HEK293 (cell line): Measurements from ENCODE around the gene ARHGAP1.

ENCODE experiments used
- CTCF ChIA-PET: fragments of 350-600 bp; formaldehyde crosslinking; extraction: SDS; loops from one replicate; lab custom pipeline; 2021; ENCODE audit warnings: antibody characterized with exemption; lab: Yijun Ruan, JAX
- POLR2A ChIA-PET: fragments of 300-600 bp; formaldehyde crosslinking; extraction: SDS; loops from one replicate; lab custom pipeline; 2020; ENCODE audit warnings: antibody characterized with exemption, inconsistent platforms; lab: Yijun Ruan, JAX
- H3K27ac ChIP-seq: fragments of 200-500 bp; sonication (Bioruptor generic); 2 replicates; pipeline ENCODE4 v1.5.1; 2014; ENCODE audit warnings: low read depth, low read length, control low read depth, inconsistent platforms; ENCODE audit errors: extremely low read depth
- H3K36me3 ChIP-seq, 2 experiments: fragments of 200-500 bp in 1 of 2; sonication (Bioruptor generic) in 1 of 2; 1 replicate in 1 of 2; 2 replicates in 1 of 2; pipeline ENCODE4 v1.5.1; 2014 to 2017; ENCODE audit warnings: inconsistent platforms in 2 of 2, low read length in 2 of 2; ENCODE audit not compliant: control insufficient read depth in 2 of 2, insufficient read depth in 1 of 2
- H3K4me1 ChIP-seq: fragments of 200-500 bp; sonication (Bioruptor generic); 2 replicates; pipeline ENCODE4 v1.5.1; 2014; ENCODE audit warnings: mild to moderate bottlenecking, low read length, inconsistent platforms; ENCODE audit not compliant: control insufficient read depth, insufficient read depth
- H3K4me3 ChIP-seq: 2 replicates; pipeline ENCODE4 v1.5.1; 2011; ENCODE audit warnings: low read depth, mild to moderate bottlenecking, control low read depth, low read length, moderate library complexity
- H3K9me3 ChIP-seq: fragments of 200-500 bp; sonication (Bioruptor generic); 2 replicates; pipeline ENCODE4 v1.5.1; 2014; ENCODE audit warnings: low read depth, low read length, inconsistent platforms; ENCODE audit not compliant: control insufficient read depth, insufficient read depth
- GFI1B ChIP-seq: fragments of 450-650 bp; formaldehyde crosslinking; IDR thresholded peaks from 2 replicates; pipeline ENCODE4 v1.5.1; 2016; ENCODE audit warnings: missing biosample characterization, missing genetic modification characterization
- SETDB1 ChIP-seq: IDR thresholded peaks from one replicate; pipeline ENCODE4 v1.6.1; 2017; ENCODE audit warnings: mild to moderate bottlenecking, low read length, moderate library complexity, mixed read lengths; ENCODE audit not compliant: insufficient read length
- ZBTB8A ChIP-seq: fragments of 450-650 bp; formaldehyde crosslinking; IDR thresholded peaks from 2 replicates; pipeline ENCODE4 v1.5.1; 2016; ENCODE audit warnings: missing biosample characterization, missing genetic modification characterization
- ZFHX2 ChIP-seq: fragments of 450-650 bp; formaldehyde crosslinking; conservative IDR thresholded peaks from 2 replicates; pipeline ENCODE4 v1.5.1; 2016; ENCODE audit warnings: missing biosample characterization, missing genetic modification characterization
- ZFP41 ChIP-seq: fragments of 450-650 bp; formaldehyde crosslinking; IDR thresholded peaks from 2 replicates; pipeline ENCODE4 v1.5.1; 2016; ENCODE audit warnings: missing biosample characterization, missing genetic modification characterization, borderline replicate concordance
- ZNF10 ChIP-seq: fragments of 450-650 bp; formaldehyde crosslinking; IDR thresholded peaks from 2 replicates; pipeline ENCODE4 v1.5.1; 2017; ENCODE audit warnings: missing biosample characterization, missing genetic modification characterization
- ZNF132 ChIP-seq: fragments of 450-650 bp; formaldehyde crosslinking; IDR thresholded peaks from 2 replicates; pipeline ENCODE4 v1.5.1; 2017; ENCODE audit warnings: missing biosample characterization, missing genetic modification characterization, borderline replicate concordance
- ZNF335 ChIP-seq: fragments of 450-650 bp; formaldehyde crosslinking; conservative IDR thresholded peaks from 2 replicates; pipeline ENCODE4 v1.5.1; 2016; ENCODE audit warnings: missing biosample characterization, missing genetic modification characterization
- ZNF394 ChIP-seq: fragments of 450-650 bp; formaldehyde crosslinking; IDR thresholded peaks from 2 replicates; pipeline ENCODE4 v1.5.1; 2016; ENCODE audit warnings: missing biosample characterization, missing genetic modification characterization, mild to moderate bottlenecking, moderate library complexity, borderline replicate concordance
- ZNF426 ChIP-seq: fragments of 450-650 bp; formaldehyde crosslinking; IDR thresholded peaks from 2 replicates; pipeline ENCODE4 v1.5.1; 2017; ENCODE audit warnings: missing biosample characterization, missing genetic modification characterization, mild to moderate bottlenecking, inconsistent platforms, moderate library complexity
- ZNF473 ChIP-seq: fragments of 450-650 bp; formaldehyde crosslinking; IDR thresholded peaks from 2 replicates; pipeline ENCODE4 v1.5.1; 2017; ENCODE audit warnings: missing biosample characterization, missing genetic modification characterization
- ZNF549 ChIP-seq: fragments of 450-650 bp; IDR thresholded peaks from 2 replicates; pipeline ENCODE4 v1.5.1; 2018; ENCODE audit warnings: missing biosample characterization, missing genetic modification characterization, mild to moderate bottlenecking, inconsistent platforms, moderate library complexity
- ZNF610 ChIP-seq: fragments of 450-650 bp; formaldehyde crosslinking; IDR thresholded peaks from 2 replicates; pipeline ENCODE4 v1.5.1; 2016; ENCODE audit warnings: missing biosample characterization, missing genetic modification characterization, borderline replicate concordance
- ZSCAN23 ChIP-seq: fragments of 450-650 bp; formaldehyde crosslinking; IDR thresholded peaks from 2 replicates; pipeline ENCODE4 v1.5.1; 2016; ENCODE audit warnings: missing biosample characterization, missing genetic modification characterization
- ZXDB ChIP-seq: fragments of 450-650 bp; formaldehyde crosslinking; IDR thresholded peaks from 2 replicates; pipeline ENCODE4 v1.5.1; 2016; ENCODE audit warnings: missing biosample characterization, missing genetic modification characterization
- TF ChIP-seq, protein P1 (sequence below): fragments of 450-650 bp; formaldehyde crosslinking; IDR thresholded peaks from 2 replicates; pipeline ENCODE4 v1.5.1; 2016; ENCODE audit warnings: missing biosample characterization, missing genetic modification characterization
- TF ChIP-seq, protein P2 (sequence below): fragments of 450-650 bp; formaldehyde crosslinking; IDR thresholded peaks from 2 replicates; pipeline ENCODE4 v1.5.1; 2016; ENCODE audit warnings: missing biosample characterization, missing genetic modification characterization
- TF ChIP-seq, protein P3 (sequence below): fragments of 450-650 bp; formaldehyde crosslinking; IDR thresholded peaks from 2 replicates; pipeline ENCODE4 v1.5.1; 2017; ENCODE audit warnings: missing biosample characterization, missing genetic modification characterization
- TF ChIP-seq, protein P4 (sequence below): fragments of 450-650 bp; formaldehyde crosslinking; IDR thresholded peaks from 2 replicates; pipeline ENCODE4; 2016; ENCODE audit warnings: missing biosample characterization, missing genetic modification characterization
- TF ChIP-seq, protein P5 (sequence below): fragments of 450-650 bp; formaldehyde crosslinking; IDR thresholded peaks from 2 replicates; pipeline ENCODE4 v1.5.1; 2016; ENCODE audit warnings: missing biosample characterization, missing genetic modification characterization
- TF ChIP-seq, protein P6 (sequence below): fragments of 450-650 bp; formaldehyde crosslinking; IDR thresholded peaks from 2 replicates; pipeline ENCODE4 v1.5.1; 2017; ENCODE audit warnings: missing biosample characterization, missing genetic modification characterization

The ARHGAP1 gene

DNA sequence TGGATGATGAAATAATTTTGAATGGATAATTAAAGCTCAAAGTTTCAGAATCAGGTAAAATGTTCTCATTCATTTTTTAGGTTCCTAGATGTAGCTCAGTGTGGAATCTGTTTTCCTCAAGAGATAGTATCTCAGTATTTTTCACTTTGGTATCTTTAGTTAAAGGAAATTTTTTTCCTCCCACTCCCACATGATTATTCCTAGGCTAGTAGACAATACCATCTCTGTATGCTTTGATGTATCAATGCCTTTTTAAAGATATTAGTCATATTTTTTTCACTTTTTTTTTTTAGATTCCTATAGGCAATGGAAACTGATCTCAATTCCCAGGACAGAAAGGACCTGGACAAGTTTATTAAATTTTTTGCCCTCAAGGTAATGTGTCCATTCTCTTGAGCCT is 56.4 kb downstream of the ARHGAP1 start:
- Histone ChIP-seq H3K9me3 (no peaks in the 10 kb centered on the region), H3K27ac (no peak overlapping the region), H3K4me1 (no peaks in the 10 kb centered on the region), H3K4me3 (no peak overlapping the region), H3K36me3 (peaks cover 0 to 53% of the 10 kb centered on the region in 2 experiments)
- TF ChIP-seq, protein P1, sequence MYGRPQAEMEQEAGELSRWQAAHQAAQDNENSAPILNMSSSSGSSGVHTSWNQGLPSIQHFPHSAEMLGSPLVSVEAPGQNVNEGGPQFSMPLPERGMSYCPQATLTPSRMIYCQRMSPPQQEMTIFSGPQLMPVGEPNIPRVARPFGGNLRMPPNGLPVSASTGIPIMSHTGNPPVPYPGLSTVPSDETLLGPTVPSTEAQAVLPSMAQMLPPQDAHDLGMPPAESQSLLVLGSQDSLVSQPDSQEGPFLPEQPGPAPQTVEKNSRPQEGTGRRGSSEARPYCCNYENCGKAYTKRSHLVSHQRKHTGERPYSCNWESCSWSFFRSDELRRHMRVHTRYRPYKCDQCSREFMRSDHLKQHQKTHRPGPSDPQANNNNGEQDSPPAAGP (tag by site-specific recombination), result no peak
- TF ChIP-seq ZFP41 (tag by site-specific recombination) (no peak), ZXDB (tag by site-specific recombination) (no peak), ZNF426 (tag by site-specific recombination) (no peak), ZNF610 (tag by site-specific recombination) (no peak)
- TF ChIP-seq, protein P2, sequence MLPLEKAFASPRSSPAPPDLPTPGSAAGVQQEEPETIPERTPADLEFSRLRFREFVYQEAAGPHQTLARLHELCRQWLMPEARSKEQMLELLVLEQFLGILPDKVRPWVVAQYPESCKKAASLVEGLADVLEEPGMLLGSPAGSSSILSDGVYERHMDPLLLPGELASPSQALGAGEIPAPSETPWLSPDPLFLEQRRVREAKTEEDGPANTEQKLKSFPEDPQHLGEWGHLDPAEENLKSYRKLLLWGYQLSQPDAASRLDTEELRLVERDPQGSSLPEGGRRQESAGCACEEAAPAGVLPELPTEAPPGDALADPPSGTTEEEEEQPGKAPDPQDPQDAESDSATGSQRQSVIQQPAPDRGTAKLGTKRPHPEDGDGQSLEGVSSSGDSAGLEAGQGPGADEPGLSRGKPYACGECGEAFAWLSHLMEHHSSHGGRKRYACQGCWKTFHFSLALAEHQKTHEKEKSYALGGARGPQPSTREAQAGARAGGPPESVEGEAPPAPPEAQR (tag by site-specific recombination), result no peak
- CTCF ChIA-PET, result interaction anchor here (0.6 to 1.3 kb wide), 2 partner anchors 26 to 255 kb away, joined by 3 to 5 read pairs; no protein-coding TSS in a partner anchor
- POLR2A ChIA-PET, result no interaction called here

DNA sequence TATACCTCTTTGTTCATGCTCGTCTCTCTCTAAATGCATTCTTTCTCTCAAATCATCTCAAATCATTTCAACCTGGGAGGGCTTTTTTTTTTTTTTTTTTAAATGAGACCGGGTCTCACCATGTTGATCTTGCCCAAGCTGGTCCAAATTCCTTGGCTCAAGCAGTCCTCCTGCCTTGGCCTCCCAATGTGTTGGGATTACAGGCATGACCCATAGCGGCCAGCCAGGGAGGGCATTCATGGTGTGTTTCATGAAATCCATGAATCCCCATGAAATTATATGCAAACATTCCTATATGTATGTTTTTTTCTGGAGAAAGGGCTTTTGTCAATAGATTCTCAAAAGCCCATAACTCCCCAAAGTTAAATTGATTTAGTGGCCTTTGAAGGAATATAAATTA is 56.9 kb downstream of the ARHGAP1 start:
- POLR2A ChIA-PET, result no interaction called here
- Histone ChIP-seq H3K9me3 (no peaks in the 10 kb centered on the region), H3K4me1 (no peaks in the 10 kb centered on the region), H3K36me3 (peaks cover 0 to 53% of the 10 kb centered on the region in 2 experiments), H3K4me3 (no peak overlapping the region), H3K27ac (no peak overlapping the region)
- TF ChIP-seq ZNF335 (no peak), ZBTB8A (no peak), ZNF132 (tag by site-specific recombination) (no peak)
- CTCF ChIA-PET, result interaction anchor here (0.6 to 1.3 kb wide), 2 partner anchors 25 to 714 kb away, joined by 5 to 9 read pairs; no protein-coding TSS in a partner anchor

DNA sequence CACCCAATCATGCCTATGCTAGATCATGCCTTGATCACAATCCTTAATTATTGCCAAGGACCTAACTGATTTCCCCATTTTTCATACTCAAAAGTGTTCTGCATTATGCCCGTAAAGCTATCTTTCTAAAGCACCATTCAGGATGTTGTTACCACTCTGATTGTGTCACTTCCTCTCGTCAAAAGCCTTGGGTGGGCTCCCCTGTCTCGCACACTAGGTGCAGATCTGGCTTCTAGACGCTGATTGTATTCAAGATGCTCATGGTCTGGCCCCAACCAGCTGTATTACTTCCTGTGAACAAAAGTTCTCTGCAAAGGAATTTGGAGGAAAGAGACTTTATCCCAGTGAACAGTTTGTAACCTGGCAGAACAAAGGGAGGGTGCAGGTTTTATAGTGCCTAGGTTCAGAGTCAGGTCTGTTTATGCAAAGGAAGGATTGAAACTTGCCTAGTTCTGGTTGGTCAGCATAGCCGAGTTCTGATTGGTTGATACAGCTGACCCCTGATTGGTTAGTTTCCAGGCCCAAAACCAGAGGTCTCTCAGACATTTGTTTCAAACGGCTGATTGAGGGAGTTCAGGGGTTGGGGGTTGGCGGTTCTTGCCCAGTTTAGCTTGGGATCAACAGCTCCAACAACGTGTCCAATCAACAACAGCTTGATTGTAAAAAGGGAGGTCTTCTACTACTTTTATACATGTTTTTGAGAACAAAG is 57.6 kb downstream of the ARHGAP1 start:
- ChIA-PET POLR2A (no interaction called here), CTCF (interaction anchor here (0.6 to 0.9 kb wide), 2 partner anchors 25 to 713 kb away, joined by 4 to 9 read pairs; no protein-coding TSS in a partner anchor)

More for the DNA sequence above, 57.6 kb downstream of the ARHGAP1 start:
- H3K36me3 ChIP-seq, result peaks cover 0 to 52% of the 10 kb centered on the region in 2 experiments
- TF ChIP-seq ZFHX2 (tag by site-specific recombination), result no peak
- TF ChIP-seq, protein P3, sequence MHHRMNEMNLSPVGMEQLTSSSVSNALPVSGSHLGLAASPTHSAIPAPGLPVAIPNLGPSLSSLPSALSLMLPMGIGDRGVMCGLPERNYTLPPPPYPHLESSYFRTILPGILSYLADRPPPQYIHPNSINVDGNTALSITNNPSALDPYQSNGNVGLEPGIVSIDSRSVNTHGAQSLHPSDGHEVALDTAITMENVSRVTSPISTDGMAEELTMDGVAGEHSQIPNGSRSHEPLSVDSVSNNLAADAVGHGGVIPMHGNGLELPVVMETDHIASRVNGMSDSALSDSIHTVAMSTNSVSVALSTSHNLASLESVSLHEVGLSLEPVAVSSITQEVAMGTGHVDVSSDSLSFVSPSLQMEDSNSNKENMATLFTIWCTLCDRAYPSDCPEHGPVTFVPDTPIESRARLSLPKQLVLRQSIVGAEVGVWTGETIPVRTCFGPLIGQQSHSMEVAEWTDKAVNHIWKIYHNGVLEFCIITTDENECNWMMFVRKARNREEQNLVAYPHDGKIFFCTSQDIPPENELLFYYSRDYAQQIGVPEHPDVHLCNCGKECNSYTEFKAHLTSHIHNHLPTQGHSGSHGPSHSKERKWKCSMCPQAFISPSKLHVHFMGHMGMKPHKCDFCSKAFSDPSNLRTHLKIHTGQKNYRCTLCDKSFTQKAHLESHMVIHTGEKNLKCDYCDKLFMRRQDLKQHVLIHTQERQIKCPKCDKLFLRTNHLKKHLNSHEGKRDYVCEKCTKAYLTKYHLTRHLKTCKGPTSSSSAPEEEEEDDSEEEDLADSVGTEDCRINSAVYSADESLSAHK (tag by site-specific recombination), result no peak
- TF ChIP-seq, protein P4, sequence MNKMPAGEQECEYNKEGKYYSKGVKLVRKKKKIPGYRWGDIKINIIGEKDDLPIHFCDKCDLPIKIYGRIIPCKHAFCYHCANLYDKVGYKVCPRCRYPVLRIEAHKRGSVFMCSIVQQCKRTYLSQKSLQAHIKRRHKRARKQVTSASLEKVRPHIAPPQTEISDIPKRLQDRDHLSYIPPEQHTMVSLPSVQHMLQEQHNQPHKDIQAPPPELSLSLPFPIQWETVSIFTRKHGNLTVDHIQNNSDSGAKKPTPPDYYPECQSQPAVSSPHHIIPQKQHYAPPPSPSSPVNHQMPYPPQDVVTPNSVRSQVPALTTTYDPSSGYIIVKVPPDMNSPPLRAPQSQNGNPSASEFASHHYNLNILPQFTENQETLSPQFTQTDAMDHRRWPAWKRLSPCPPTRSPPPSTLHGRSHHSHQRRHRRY (tag by site-specific recombination), result no peak
- TF ChIP-seq ZSCAN23, result no peak
- TF ChIP-seq ZNF10 (tag by site-specific recombination), result no peak
- TF ChIP-seq, protein P5, sequence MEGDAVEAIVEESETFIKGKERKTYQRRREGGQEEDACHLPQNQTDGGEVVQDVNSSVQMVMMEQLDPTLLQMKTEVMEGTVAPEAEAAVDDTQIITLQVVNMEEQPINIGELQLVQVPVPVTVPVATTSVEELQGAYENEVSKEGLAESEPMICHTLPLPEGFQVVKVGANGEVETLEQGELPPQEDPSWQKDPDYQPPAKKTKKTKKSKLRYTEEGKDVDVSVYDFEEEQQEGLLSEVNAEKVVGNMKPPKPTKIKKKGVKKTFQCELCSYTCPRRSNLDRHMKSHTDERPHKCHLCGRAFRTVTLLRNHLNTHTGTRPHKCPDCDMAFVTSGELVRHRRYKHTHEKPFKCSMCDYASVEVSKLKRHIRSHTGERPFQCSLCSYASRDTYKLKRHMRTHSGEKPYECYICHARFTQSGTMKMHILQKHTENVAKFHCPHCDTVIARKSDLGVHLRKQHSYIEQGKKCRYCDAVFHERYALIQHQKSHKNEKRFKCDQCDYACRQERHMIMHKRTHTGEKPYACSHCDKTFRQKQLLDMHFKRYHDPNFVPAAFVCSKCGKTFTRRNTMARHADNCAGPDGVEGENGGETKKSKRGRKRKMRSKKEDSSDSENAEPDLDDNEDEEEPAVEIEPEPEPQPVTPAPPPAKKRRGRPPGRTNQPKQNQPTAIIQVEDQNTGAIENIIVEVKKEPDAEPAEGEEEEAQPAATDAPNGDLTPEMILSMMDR, result no peak
- TF ChIP-seq ZNF549 (tag by site-specific recombination), result no peak
- TF ChIP-seq ZNF473 (tag by site-specific recombination), result no peak
- no peak for TF ChIP-seq SETDB1
- TF ChIP-seq, protein P6, sequence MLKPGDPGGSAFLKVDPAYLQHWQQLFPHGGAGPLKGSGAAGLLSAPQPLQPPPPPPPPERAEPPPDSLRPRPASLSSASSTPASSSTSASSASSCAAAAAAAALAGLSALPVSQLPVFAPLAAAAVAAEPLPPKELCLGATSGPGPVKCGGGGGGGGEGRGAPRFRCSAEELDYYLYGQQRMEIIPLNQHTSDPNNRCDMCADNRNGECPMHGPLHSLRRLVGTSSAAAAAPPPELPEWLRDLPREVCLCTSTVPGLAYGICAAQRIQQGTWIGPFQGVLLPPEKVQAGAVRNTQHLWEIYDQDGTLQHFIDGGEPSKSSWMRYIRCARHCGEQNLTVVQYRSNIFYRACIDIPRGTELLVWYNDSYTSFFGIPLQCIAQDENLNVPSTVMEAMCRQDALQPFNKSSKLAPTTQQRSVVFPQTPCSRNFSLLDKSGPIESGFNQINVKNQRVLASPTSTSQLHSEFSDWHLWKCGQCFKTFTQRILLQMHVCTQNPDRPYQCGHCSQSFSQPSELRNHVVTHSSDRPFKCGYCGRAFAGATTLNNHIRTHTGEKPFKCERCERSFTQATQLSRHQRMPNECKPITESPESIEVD (tag by site-specific recombination), result no peak
- TF ChIP-seq ZNF394, result no peak
- TF ChIP-seq GFI1B (tag by site-specific recombination), result no peak
- no peaks in the 10 kb centered on the region for H3K4me1 ChIP-seq
- no peak overlapping the region for H3K4me3 ChIP-seq
- no peaks in the 10 kb centered on the region for H3K9me3 ChIP-seq
- H3K27ac ChIP-seq, result no peak overlapping the region
